ENCODE data around the gene TRAM2.

Gene TRAM2

DNA sequence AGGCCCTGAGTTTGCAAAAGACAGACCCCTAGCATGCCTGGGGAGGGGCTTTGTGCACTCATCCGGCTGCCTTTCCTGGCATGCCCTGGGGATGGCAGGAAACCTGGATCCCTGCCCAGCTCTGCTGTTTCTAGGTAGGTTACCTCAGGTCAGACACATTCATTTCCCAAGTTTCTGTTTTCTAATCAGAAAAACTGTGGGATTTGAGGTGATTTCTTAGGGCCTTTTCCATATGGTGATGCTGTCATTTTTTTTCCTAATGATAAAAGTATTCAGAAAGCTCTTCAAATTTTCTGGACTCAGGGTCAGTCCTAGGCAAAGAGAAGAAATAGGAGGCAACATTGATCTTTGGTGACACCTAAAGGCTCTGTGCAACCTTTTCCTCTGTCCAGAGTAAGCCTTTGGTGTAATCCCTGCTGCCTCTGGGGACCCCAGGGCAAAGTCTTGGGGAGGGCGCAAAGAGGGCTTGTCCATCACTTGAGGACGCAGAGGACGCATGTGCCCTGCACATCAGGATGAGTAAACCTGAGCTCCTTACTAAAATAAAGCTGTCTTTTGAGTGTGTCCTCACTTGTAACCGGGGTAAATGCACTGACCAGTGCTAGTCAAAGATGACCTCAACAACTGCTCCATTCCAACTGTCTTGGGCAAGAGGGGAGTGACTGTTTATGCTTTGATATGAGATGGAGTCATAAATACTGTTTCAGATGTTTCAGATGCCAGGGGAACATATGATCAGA is 13.5 kb upstream of the TRAM2 start:
- Histone ChIP-seq H3K9me2 (replicated peaks; ENCODE audit: low read depth, low read length) (no peaks in the 10 kb centered on the region), H3K4me2 (ENCODE audit: low read depth, low read length, poor library complexity, severe bottlenecking) (no peak overlapping the region), H3K36me3 (ENCODE audit: insufficient read depth, low read length) (no peaks in the 10 kb centered on the region), H3K4me3 (ENCODE audit: low read length, poor library complexity, severe bottlenecking) (no peak overlapping the region), H3K9me3 (ENCODE audit: insufficient read depth, low read depth, low read length) (no peaks in the 10 kb centered on the region), H3K4me1 (ENCODE audit: insufficient read depth, low read length, poor library complexity, severe bottlenecking) (peaks cover 14% of the 10 kb centered on the region), H3F3A (ENCODE audit: low read depth) (no peaks in the 10 kb centered on the region), H3K79me2 (ENCODE audit: insufficient read depth, low read length) (no peaks in the 10 kb centered on the region), H4K20me1 (ENCODE audit: insufficient read depth, low read length, poor library complexity, severe bottlenecking) (no peaks in the 10 kb centered on the region), H2AFZ (ENCODE audit: low read length) (no peak overlapping the region), H3K27me3 (ENCODE audit: insufficient read depth, low read length, poor library complexity, severe bottlenecking) (no peaks in the 10 kb centered on the region), H3K9ac (ENCODE audit: low read depth, low read length, poor library complexity, severe bottlenecking) (no peak overlapping the region)
- TF ChIP-seq, protein P1, sequence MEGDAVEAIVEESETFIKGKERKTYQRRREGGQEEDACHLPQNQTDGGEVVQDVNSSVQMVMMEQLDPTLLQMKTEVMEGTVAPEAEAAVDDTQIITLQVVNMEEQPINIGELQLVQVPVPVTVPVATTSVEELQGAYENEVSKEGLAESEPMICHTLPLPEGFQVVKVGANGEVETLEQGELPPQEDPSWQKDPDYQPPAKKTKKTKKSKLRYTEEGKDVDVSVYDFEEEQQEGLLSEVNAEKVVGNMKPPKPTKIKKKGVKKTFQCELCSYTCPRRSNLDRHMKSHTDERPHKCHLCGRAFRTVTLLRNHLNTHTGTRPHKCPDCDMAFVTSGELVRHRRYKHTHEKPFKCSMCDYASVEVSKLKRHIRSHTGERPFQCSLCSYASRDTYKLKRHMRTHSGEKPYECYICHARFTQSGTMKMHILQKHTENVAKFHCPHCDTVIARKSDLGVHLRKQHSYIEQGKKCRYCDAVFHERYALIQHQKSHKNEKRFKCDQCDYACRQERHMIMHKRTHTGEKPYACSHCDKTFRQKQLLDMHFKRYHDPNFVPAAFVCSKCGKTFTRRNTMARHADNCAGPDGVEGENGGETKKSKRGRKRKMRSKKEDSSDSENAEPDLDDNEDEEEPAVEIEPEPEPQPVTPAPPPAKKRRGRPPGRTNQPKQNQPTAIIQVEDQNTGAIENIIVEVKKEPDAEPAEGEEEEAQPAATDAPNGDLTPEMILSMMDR (conservative IDR thresholded peaks at IDR 0.05; ENCODE audit: low read length): peak; percentile 40
- no peak for TF ChIP-seq EZH2phosphoT487 (IDR thresholded peaks at IDR 0.05; ENCODE audit: borderline replicate concordance)

DNA sequence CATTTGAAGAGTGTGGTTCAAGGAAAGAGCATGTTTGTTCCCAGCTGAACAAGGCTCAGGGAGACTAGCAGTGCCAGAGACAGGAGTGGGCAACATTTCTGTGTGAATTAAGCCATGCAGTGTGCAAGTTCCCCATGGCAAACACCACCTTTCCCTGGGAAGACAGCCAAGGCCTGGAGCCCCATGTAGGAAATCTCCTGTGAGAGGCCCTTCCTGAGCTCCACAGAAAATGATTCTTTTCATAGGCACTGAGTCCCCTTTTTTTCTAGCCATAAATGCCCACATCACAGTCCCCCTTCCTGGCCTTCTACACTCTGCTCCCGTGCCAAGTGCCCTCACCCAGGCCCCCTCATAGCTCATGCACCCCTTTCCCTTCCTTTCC is 11.8 kb upstream of the TRAM2 start:
- H3K4me2 ChIP-seq (ENCODE audit: low read depth, low read length, poor library complexity, severe bottlenecking): no peak overlapping the region
- H3K9ac ChIP-seq (ENCODE audit: low read depth, low read length, poor library complexity, severe bottlenecking): no peak overlapping the region
- H3K4me1 ChIP-seq (ENCODE audit: insufficient read depth, low read length, poor library complexity, severe bottlenecking): no peaks in the 10 kb centered on the region
- H3K27me3 ChIP-seq (ENCODE audit: insufficient read depth, low read length, poor library complexity, severe bottlenecking): no peaks in the 10 kb centered on the region
- H3K79me2 ChIP-seq (ENCODE audit: insufficient read depth, low read length): no peaks in the 10 kb centered on the region
- H3F3A ChIP-seq (ENCODE audit: low read depth): no peaks in the 10 kb centered on the region
- H3K9me2 ChIP-seq (replicated peaks; ENCODE audit: low read depth, low read length): no peaks in the 10 kb centered on the region
- H2AFZ ChIP-seq (ENCODE audit: low read length): no peak overlapping the region
- TF ChIP-seq EZH2phosphoT487 (IDR thresholded peaks at IDR 0.05; ENCODE audit: borderline replicate concordance): no peak
- TF ChIP-seq, protein P1 (conservative IDR thresholded peaks at IDR 0.05; ENCODE audit: low read length): no peak
- H3K36me3 ChIP-seq (ENCODE audit: insufficient read depth, low read length): no peaks in the 10 kb centered on the region
- no peak overlapping the region for H3K4me3 ChIP-seq (ENCODE audit: low read length, poor library complexity, severe bottlenecking)
- H4K20me1 ChIP-seq (ENCODE audit: insufficient read depth, low read length, poor library complexity, severe bottlenecking): no peaks in the 10 kb centered on the region
- H3K9me3 ChIP-seq (ENCODE audit: insufficient read depth, low read depth, low read length): no peaks in the 10 kb centered on the region

DNA sequence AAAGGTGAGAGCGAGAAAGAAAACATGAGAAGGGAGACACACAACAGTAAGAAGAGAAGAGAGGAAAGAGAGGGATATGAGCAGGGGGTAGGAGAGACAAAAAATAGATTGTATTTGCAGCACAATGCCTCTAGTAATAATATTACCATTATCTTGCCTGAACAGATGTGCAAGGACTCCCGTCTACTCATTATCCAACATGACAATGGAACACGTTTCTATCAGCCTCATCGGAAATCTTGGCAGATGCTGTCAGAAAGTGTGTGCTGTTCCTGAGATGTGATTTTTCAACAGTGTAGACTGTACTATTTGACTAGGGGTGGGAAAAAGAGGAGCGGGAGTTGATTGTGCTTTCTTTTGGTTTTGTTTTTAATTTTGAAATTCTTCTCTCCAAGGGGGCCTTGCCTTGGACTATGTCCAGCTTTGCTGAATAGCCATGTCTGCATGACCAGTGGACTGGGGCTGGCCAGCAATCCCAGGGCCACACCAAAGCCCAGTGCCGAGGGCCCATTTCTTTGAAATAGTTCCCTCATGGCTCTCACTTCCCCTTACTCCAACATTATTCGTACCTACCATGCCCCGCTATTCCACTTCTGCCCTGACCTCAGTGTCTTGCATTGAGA is 11.3 kb upstream of the TRAM2 start:
- H3K9ac ChIP-seq (ENCODE audit: low read depth, low read length, poor library complexity, severe bottlenecking): no peak overlapping the region
- H3K4me1 ChIP-seq (ENCODE audit: insufficient read depth, low read length, poor library complexity, severe bottlenecking): no peaks in the 10 kb centered on the region

More for the DNA sequence above, 11.3 kb upstream of the TRAM2 start:
- Histone ChIP-seq H3K4me3 (ENCODE audit: low read length, poor library complexity, severe bottlenecking) (no peak overlapping the region), H3K36me3 (ENCODE audit: insufficient read depth, low read length) (no peaks in the 10 kb centered on the region), H2AFZ (ENCODE audit: low read length) (no peak overlapping the region), H3K79me2 (ENCODE audit: insufficient read depth, low read length) (no peaks in the 10 kb centered on the region), H4K20me1 (ENCODE audit: insufficient read depth, low read length, poor library complexity, severe bottlenecking) (no peaks in the 10 kb centered on the region), H3K9me3 (ENCODE audit: insufficient read depth, low read depth, low read length) (no peaks in the 10 kb centered on the region), H3F3A (ENCODE audit: low read depth) (no peaks in the 10 kb centered on the region), H3K27me3 (ENCODE audit: insufficient read depth, low read length, poor library complexity, severe bottlenecking) (no peaks in the 10 kb centered on the region), H3K9me2 (replicated peaks; ENCODE audit: low read depth, low read length) (no peaks in the 10 kb centered on the region), H3K4me2 (ENCODE audit: low read depth, low read length, poor library complexity, severe bottlenecking) (no peak overlapping the region)
- no peak for TF ChIP-seq EZH2phosphoT487 (IDR thresholded peaks at IDR 0.05; ENCODE audit: borderline replicate concordance)
- TF ChIP-seq, protein P1 (conservative IDR thresholded peaks at IDR 0.05; ENCODE audit: low read length): no peak
